PC-3 (cell line): ENCODE results near the gene DSPP.

ENCODE experiments used
- EZH2 ChIP-seq: fragments of 300-600 bp; sonication (generic); IDR thresholded peaks from one replicate; pipeline ENCODE4 v1.6.1; 2017; ENCODE audit warnings: antibody characterized with exemption, mild to moderate bottlenecking, low read length; ENCODE audit not compliant: unreplicated experiment
- EZH2phosphoT487 ChIP-seq: fragments of 300-600 bp; sonication (generic); IDR thresholded peaks from 2 replicates; pipeline ENCODE4 v1.6.1; 2018; ENCODE audit warnings: mild to moderate bottlenecking, antibody characterized with exemption, low read length, borderline replicate concordance
- TF ChIP-seq, protein P1 (sequence below): fragments of 300-600 bp; sonication (generic); conservative IDR thresholded peaks from 2 replicates; pipeline ENCODE4 v1.5.1; 2017; ENCODE audit warnings: antibody characterized with exemption, low read depth, mild to moderate bottlenecking, low read length

DNA sequence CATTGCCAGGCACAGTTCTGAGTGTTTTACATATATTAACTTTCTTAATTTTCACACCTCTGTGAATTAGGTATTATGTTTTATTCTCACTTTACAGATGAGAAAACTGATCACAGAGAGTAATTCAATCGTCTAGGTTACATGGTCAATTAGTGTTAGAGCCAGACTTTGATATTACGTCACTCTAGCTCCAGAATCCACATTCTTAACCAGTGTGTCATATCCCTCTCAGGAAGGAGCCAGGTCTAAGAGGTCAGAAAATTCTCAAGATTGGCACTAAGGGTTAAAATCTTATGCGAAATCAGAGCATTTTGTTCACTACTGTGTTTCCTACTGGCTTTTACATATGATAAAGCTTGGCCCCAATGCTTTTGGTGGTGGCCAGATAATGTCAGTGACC is 49.2 kb downstream of the DSPP start:
- TF ChIP-seq, protein P1, sequence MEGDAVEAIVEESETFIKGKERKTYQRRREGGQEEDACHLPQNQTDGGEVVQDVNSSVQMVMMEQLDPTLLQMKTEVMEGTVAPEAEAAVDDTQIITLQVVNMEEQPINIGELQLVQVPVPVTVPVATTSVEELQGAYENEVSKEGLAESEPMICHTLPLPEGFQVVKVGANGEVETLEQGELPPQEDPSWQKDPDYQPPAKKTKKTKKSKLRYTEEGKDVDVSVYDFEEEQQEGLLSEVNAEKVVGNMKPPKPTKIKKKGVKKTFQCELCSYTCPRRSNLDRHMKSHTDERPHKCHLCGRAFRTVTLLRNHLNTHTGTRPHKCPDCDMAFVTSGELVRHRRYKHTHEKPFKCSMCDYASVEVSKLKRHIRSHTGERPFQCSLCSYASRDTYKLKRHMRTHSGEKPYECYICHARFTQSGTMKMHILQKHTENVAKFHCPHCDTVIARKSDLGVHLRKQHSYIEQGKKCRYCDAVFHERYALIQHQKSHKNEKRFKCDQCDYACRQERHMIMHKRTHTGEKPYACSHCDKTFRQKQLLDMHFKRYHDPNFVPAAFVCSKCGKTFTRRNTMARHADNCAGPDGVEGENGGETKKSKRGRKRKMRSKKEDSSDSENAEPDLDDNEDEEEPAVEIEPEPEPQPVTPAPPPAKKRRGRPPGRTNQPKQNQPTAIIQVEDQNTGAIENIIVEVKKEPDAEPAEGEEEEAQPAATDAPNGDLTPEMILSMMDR: no peak
- TF ChIP-seq EZH2phosphoT487 (no peak), EZH2 (no peak)
